Esophagus muscularis mucosa (tissue), 3 donors: ENCODE results near the gene PCDHGA5.

Experiments
- POLR2A ChIP-seq: fragments of 450-650 bp; IDR thresholded peaks from one replicate; pipeline ENCODE4 v1.6.1; 2017; ENCODE audit warnings: antibody characterized with exemption, moderate library complexity, mild to moderate bottlenecking, low read depth
- TF ChIP-seq, protein P1 (sequence below), 3 experiments: fragments of 200-600 bp in 2 of 3; fragments of 450-650 bp in 1 of 3; sonication (generic) in 2 of 3; IDR thresholded peaks; one replicate each; pipeline ENCODE4 v1.5.1; 2017 to 2019; ENCODE audit warnings: antibody characterized with exemption in 3 of 3, mild to moderate bottlenecking in 2 of 3, moderate library complexity in 1 of 3

DNA sequence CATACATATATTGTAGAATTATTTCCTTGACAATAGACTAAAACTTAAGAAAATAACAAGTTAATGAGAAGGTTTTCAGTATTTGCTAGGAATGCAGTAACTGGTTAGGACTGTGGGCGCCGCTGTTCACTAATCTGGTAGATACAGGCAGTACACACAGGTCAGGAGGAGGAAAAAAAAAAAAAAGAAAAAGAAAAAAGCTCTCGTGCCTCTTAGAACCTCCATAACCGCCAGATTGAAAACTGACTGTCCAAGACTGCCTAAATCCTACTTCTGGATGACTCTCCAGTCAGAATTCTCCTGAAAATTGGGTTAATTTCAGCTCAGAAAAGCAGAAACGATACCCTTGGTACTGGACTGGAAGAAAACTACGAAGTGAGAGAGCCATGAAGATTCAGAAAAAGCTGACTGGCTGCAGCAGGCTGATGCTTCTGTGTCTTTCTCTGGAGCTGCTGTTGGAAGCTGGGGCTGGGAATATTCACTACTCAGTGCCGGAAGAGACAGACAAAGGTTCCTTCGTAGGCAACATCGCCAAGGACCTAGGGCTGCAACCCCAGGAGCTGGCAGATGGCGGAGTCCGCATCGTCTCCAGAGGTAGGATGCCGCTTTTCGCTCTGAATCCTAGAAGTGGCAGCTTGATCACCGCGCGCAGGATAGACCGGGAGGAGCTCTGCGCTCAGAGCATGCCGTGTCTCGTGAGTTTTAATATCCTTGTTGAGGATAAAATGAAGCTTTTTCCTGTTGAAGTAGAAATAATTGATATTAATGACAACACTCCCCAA lies 33.5 kb upstream of the PCDHGA5 start, which contains the start of gene PCDHGA1:
- TF ChIP-seq, protein P1, sequence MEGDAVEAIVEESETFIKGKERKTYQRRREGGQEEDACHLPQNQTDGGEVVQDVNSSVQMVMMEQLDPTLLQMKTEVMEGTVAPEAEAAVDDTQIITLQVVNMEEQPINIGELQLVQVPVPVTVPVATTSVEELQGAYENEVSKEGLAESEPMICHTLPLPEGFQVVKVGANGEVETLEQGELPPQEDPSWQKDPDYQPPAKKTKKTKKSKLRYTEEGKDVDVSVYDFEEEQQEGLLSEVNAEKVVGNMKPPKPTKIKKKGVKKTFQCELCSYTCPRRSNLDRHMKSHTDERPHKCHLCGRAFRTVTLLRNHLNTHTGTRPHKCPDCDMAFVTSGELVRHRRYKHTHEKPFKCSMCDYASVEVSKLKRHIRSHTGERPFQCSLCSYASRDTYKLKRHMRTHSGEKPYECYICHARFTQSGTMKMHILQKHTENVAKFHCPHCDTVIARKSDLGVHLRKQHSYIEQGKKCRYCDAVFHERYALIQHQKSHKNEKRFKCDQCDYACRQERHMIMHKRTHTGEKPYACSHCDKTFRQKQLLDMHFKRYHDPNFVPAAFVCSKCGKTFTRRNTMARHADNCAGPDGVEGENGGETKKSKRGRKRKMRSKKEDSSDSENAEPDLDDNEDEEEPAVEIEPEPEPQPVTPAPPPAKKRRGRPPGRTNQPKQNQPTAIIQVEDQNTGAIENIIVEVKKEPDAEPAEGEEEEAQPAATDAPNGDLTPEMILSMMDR (IDR thresholded peaks at IDR 0.05), result peak in 1 of 3 experiments; percentile 14
- no peak for TF ChIP-seq POLR2A
